Measurements from ENCODE around the gene ZNF593. TPM values are rescaled to one million over a fixed set of nuclear protein-coding genes. Genes with fewer than 3 reads are reported as not detected.

Gene ZNF593
- total RNA-seq, 4 donors from 2014 or later, result 7.9 to 27.1 (median 16.3) TPM

DNA sequence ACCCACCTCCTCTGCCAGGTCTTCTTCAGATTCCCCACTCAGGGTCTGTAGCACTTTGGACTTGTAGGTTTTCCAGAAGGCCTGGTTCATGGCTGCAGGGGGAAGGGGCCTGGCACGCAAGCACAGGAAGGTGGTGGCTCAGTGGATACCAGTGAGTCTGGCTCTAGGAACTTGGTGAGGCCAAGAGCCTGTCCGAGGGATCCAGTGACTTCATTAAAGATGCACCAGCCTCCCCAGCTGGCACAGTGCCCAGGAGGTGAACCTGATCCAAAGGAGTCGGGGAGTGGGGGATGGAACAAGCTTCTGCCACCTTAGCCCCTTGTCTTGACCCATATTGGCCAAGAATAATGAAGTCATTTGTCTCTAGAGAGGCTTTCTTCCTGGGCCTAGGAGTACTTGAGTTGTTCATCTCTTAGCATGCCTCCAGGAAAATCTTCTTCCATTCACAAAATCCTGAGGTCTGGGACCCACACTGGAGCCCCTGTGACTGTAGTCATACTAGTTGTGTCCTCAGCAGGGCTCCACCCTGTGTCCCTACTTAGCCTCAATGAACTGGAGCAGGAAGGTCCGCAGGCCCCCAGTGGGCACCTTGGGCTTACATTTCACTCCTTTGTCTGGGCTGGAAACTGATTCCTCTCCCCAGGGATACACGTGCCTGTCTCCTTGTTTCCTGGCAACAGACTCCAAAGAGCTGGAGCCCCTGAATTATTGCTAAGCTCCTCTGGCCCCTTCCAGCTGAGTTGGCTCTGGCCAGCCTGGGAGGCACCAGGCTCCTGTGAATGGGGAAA is 1.1 kb upstream of the ZNF593 start, which contains the start of gene C1orf232:
Gene C1orf232, minus strand, starts transcription at position 554 of the 788 bp plus-strand sequence. Its CDS starts 464 bp downstream, at position 90.
- Histone ChIP-seq H3K27ac (peak within 1 kb of the TSS; percentile 63 to 85), H3K4me3 (peak within 1 kb of the TSS; percentile 64 to 79), H3K27me3 (no peaks in the 10 kb centered on the region), H3K36me3 (no peaks in the 10 kb centered on the region), H3K9me3 (no peaks in the 10 kb centered on the region), H3K4me1 (peaks cover 0 to 12% of the 10 kb centered on the region in 2 donors)
- DNase-seq, result no peak
- intact Hi-C loops (cut with DNase I; ENCODE audit: low total_unique reads), result no loop called here
- TF ChIP-seq, protein P1, sequence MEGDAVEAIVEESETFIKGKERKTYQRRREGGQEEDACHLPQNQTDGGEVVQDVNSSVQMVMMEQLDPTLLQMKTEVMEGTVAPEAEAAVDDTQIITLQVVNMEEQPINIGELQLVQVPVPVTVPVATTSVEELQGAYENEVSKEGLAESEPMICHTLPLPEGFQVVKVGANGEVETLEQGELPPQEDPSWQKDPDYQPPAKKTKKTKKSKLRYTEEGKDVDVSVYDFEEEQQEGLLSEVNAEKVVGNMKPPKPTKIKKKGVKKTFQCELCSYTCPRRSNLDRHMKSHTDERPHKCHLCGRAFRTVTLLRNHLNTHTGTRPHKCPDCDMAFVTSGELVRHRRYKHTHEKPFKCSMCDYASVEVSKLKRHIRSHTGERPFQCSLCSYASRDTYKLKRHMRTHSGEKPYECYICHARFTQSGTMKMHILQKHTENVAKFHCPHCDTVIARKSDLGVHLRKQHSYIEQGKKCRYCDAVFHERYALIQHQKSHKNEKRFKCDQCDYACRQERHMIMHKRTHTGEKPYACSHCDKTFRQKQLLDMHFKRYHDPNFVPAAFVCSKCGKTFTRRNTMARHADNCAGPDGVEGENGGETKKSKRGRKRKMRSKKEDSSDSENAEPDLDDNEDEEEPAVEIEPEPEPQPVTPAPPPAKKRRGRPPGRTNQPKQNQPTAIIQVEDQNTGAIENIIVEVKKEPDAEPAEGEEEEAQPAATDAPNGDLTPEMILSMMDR (IDR thresholded peaks at IDR 0.05), result no peak
- TF ChIP-seq POLR2A (IDR thresholded peaks at IDR 0.05), result no peak

DNA sequence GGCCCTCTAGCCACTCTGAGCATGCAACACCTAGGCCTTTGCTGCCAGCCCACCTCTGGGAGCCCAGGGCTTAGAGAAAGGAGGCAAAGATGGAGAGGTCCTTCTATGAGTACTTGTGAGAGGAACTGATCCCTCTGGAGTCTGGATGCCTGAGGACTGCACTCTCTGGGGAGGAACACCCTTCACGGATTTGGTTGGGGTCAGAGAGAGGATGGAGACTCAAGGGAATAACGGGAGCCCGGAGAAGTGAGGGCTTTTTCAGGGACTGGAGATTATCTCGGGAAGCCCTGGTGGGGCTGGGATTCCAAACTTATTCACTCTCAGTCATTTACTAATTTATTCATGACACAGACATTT is 532 bp upstream of the ZNF593 start:
- H3K27ac ChIP-seq, result peak overlapping the region; percentile 63 to 85
- H3K9me3 ChIP-seq, result no peaks in the 10 kb centered on the region
- no peaks in the 10 kb centered on the region for H3K27me3 ChIP-seq
- peaks cover 0 to 8% of the 10 kb centered on the region in 2 donors for H3K4me1 ChIP-seq
- TF ChIP-seq, protein P1 (IDR thresholded peaks at IDR 0.05), result no peak
- no peak for TF ChIP-seq POLR2A (IDR thresholded peaks at IDR 0.05)
- peak overlapping the region in 1 of 2 donors; percentile 79 for H3K4me3 ChIP-seq
- no peak for DNase-seq
- H3K36me3 ChIP-seq, result no peaks in the 10 kb centered on the region
- intact Hi-C loops (cut with DNase I; ENCODE audit: low total_unique reads), result no loop called here

DNA sequence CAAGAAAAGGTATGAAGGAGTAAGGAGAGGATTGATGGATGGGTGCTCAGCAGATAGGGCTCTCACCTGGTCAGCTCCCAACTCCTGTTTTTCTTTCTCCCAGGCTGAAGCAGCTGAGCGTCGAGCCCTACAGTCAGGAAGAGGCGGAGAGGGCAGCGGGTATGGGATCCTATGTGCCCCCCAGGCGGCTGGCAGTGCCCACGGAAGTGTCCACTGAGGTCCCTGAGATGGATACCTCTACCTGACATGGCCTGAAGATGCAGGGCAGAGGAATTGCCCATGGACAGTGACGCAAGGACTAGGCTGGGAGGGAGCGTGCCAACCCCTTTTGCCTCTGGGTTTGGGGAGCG is 739 bp downstream of the ZNF593 start:
- DNase-seq, result no peak
- TF ChIP-seq, protein P1 (IDR thresholded peaks at IDR 0.05), result no peak
- TF ChIP-seq POLR2A (IDR thresholded peaks at IDR 0.05), result no peak
- Histone ChIP-seq H3K9me3 (no peaks in the 10 kb centered on the region), H3K4me3 (peak overlapping the region; percentile 64 to 79), H3K36me3 (no peaks in the 10 kb centered on the region), H3K4me1 (peaks cover 0 to 5% of the 10 kb centered on the region in 2 donors), H3K27ac (peak overlapping the region; percentile 63 to 85), H3K27me3 (no peaks in the 10 kb centered on the region)
- intact Hi-C loops (cut with DNase I; ENCODE audit: low total_unique reads), result no loop called here

DNA sequence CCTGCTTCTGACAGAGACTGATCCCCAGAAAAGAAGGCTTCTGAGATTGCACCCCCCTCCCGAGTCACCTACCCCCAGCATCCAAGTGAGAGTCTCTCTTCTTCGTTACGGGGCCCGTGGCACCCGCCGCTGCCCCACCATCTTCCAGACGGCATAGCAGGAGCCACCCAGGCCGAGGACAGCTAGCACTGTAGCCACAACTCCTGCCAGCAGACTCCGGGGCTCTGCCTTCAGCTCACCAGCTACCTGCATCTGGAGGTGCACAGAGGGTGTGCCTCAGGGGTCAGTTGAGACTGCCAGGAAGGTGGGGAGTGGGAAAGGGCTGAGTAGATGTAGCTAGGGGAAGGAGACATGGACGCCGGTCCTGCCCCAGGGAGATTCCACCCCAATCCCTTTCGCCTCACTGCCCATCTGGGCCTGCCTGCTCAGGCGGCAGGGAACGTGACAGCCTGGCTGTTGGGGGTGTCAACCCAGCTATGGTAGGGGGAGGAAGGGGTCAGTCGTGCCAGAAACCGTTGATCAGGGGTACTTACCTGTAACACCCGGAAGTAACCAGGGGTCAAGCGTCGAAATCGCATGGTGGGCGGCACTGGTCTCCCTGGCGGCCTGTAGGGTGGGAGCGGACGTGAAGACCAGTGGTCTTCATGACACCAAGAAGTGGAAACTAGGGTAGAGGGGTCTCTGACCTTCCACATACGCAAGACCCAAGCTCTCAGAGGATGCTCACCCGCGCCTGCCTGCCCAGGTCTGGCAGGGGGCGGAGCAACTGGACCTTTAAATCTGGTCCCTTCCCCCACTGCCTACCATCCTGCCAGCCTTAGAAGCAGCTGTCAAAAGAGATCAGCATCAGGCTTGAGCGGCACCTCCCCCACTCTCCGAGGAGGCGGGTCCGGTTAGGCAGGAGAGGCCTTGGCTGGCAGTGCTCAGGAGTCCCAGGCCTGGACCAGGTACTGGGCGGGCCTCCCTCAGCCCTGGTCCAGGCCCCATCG is 1.7 kb downstream of the ZNF593 start, which contains the start of gene ZNF593OS:
Gene ZNF593OS, minus strand, starts transcription at position 749 of the 989 bp plus-strand sequence. Its CDS starts 171 bp downstream, at position 578.
- TF ChIP-seq POLR2A (IDR thresholded peaks at IDR 0.05), result no peak
- TF ChIP-seq, protein P1 (IDR thresholded peaks at IDR 0.05), result no peak
- H3K27ac ChIP-seq, result no peak within 1 kb of the TSS
- DNase-seq, result no peak
- H3K4me3 ChIP-seq, result no peak within 1 kb of the TSS
- intact Hi-C loops (cut with DNase I; ENCODE audit: low total_unique reads), result no loop called here
- H3K27me3 ChIP-seq, result no peaks in the 10 kb centered on the region
- H3K36me3 ChIP-seq, result no peaks in the 10 kb centered on the region
- no peaks in the 10 kb centered on the region for H3K9me3 ChIP-seq
- H3K4me1 ChIP-seq, result peaks cover 0 to 5% of the 10 kb centered on the region in 2 donors

Data from uterus (tissue), 4 donors.